ENCODE results near the gene TM9SF2.

Gene TM9SF2

DNA sequence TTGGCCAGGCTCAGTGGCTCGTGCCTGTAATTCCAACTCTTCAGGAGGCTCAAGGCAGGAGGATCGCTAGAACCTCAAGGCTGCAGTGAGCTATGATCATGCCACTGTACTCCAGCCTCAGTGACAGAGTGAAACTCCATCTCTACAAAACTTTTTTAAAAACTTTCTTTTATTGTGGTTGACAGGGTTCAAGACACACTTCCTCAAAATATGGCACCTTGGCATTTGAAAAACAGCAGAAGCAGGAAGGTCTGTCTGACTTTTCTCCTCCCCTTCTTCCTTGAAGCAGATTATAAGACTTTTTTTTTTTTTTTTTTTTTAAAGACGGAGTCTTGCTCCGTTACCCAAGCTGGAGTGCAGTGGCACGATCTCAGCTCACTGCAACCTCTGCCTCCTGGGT is 100.3 kb downstream of the TM9SF2 start:
- no peak for ATAC-seq
- H3K4me3 Mint-ChIP-seq, result no peak overlapping the region

DNA sequence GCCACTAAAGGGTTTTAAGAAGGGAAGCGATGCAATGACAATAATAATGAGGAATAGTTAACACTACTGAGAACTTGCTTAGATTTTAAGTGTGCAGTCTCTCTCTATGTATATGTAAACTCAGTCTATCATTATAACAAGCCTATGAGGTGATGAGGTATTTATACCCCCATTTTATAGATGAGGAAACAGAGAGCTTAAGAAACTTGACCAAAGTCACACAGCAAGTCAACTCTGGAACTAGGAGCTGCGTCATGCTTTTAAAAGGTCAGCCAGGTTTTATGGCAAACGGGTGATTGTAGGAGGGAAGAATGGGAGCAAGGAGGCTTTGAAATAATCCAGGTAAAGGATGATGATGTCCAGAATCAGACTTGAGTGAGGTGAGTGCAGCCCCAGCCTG is 103.4 kb downstream of the TM9SF2 start:
- Mint-ChIP-seq H3K27ac (no peak overlapping the region), H3K4me1 (peaks cover 48% of the 10 kb centered on the region)

More for the DNA sequence above, 100.3 kb downstream of the TM9SF2 start:
- Mint-ChIP-seq H3K36me3 (ENCODE audit: low read depth) (no peaks in the 10 kb centered on the region), H3K27ac (peak overlapping the region; percentile 58), H3K27me3 (no peaks in the 10 kb centered on the region), H3K4me1 (peaks cover 38% of the 10 kb centered on the region), H3K9me3 (no peaks in the 10 kb centered on the region)
- no peak for DNase-seq

DNA sequence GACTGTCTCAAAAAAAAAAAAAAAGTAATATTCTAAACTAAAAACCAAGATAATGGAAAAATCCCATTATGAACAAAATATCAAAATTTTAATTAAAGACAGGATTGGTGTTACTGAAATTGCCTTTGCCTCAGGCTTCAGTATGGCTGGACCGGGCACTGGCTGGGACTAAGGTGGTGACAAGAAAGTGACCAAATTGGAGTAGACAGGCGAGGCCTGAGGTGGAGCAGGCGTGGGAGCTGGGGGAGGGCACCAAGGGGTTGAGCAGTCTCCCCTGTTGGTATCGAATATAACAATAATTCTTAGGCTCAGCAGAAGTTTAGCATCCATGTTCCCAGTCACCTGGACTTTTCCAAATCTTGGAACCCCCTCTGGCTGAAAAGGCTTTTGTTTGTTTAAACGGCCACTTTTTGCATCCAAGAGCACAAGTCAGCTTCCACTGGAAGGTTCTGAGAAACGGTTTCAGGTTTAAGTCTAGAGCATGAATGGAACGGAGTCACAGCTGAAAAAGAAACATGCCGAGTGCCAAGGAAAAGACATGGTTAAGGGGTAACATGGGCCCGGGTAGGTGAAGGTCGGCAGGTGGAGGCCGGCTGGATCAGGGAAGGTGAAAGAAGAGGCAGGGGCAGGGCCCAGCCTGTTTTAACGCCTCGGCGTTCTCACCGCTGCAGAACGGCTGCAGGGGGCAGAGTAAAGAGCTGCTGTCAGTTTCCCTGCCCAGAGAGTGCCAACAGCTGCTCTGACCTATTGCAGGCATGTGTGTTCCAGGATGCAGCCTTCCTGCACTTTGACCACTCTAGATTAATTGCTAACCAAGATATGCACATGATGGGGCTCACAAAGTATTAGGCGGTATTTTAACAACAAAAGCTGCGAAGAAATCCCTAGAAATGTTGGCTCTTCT is 104.4 kb downstream of the TM9SF2 start:
- H3K4me3 Mint-ChIP-seq, result peak overlapping the region; percentile 86
- peak overlapping the region; percentile 70 for H3K27ac Mint-ChIP-seq
- DNase-seq (peak; percentile 42), ATAC-seq (peak; percentile 67)
- H3K9me3 Mint-ChIP-seq, result no peaks in the 10 kb centered on the region
- H3K4me1 Mint-ChIP-seq, result peaks cover 55% of the 10 kb centered on the region
- no peaks in the 10 kb centered on the region for H3K27me3 Mint-ChIP-seq
- H3K36me3 Mint-ChIP-seq (ENCODE audit: low read depth), result no peaks in the 10 kb centered on the region

More for the DNA sequence above, 103.4 kb downstream of the TM9SF2 start:
- Mint-ChIP-seq H3K9me3 (no peaks in the 10 kb centered on the region), H3K27me3 (no peaks in the 10 kb centered on the region), H3K36me3 (ENCODE audit: low read depth) (no peaks in the 10 kb centered on the region), H3K4me3 (no peak overlapping the region)
- ATAC-seq (no peak), DNase-seq (no peak)

DNA sequence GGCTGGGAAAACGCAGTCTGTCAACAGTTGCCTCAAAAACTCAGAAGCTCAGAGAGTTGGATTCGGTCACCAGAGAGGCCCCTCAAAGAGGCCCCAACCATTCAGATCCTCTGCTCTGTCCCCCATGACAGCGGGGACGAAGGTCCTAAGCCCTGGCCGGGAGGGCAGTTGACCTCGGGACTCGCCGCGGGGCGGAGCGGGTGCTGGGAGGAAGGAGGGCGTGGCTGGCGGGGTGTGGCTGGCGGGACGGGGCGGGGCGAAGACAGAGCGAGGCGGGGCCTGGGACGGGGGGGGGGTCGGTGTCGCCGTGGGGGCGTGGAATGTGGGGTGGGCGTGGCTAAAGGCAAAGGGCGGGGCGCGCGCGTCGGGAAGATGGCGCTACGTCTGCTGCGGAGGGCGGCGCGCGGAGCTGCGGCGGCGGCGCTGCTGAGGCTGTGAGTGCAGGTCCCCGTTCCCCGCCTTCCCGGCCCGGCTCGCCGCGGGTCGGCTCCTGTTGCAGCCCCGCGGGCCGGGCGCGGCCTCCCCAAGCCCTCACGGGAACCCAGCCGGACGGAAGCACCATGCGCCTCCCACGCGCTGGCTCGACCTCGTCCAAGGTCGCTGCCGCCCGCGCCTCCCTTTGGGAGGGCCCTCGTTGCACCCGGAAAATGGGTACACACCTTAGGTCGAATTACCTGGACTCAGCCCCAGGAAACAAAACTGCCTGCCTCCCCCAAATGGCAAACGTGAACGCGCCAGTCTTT is 105.2 kb downstream of the TM9SF2 start, which contains the start of gene CLYBL:
Gene CLYBL (plus strand): TSS at position 367 of the 743 bp plus-strand sequence.
- Mint-ChIP-seq H3K4me1 (peaks cover 53% of the 10 kb centered on the region), H3K4me3 (peak within 1 kb of the TSS; percentile 86), H3K36me3 (ENCODE audit: low read depth) (no peaks in the 10 kb centered on the region), H3K27ac (peak within 1 kb of the TSS; percentile 77), H3K9me3 (no peaks in the 10 kb centered on the region), H3K27me3 (no peaks in the 10 kb centered on the region)
- DNase-seq (peak; percentile 94), ATAC-seq (peak; percentile 86)

- H3K4me1 Mint-ChIP-seq, result peaks cover 38% of the 10 kb centered on the region
- DNase-seq, result no peak
- H3K36me3 Mint-ChIP-seq (ENCODE audit: low read depth), result no peaks in the 10 kb centered on the region
- ATAC-seq, result no peak
- no peaks in the 10 kb centered on the region for H3K27me3 Mint-ChIP-seq
- H3K27ac Mint-ChIP-seq, result no peak overlapping the region
- H3K9me3 Mint-ChIP-seq, result no peaks in the 10 kb centered on the region
- peak overlapping the region; percentile 31 for H3K4me3 Mint-ChIP-seq
Observed at GRCh38 chr13:99608345-99608744, 107.1 kb downstream of the TM9SF2 start.

DNA sequence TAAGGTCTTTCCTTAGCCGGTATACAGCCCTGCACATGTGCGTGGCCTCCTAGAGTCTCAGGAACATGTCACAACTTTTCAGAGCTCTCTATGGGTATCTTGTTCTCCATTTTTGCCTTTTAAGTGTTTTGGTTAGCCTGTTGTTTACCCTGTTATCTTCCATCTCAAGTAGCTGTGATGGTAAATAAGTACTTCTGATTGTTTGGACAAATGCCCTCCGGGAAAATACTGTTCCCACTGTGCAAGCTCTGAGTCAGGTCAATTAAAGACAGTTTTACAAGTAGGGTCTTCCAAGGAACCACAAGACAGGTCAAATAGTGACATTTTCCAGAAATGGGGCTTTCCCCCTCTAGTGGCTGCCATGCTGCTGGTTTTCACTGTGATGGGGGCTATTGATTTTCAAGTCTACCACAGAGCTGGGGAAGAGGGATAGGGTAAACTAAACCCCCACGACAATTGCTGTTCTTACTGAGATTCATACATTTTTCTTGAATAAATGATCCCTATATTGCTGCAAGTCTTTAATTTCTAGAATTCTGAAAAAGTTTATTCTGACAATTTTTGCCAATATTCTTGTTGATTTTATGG is 109.5 kb downstream of the TM9SF2 start:
- peaks cover 30% of the 10 kb centered on the region for H3K4me1 Mint-ChIP-seq
- no peaks in the 10 kb centered on the region for H3K9me3 Mint-ChIP-seq
- no peak overlapping the region for H3K4me3 Mint-ChIP-seq
- DNase-seq (no peak), ATAC-seq (no peak)
- H3K27ac Mint-ChIP-seq, result no peak overlapping the region
- H3K36me3 Mint-ChIP-seq (ENCODE audit: low read depth), result no peaks in the 10 kb centered on the region
- H3K27me3 Mint-ChIP-seq, result no peaks in the 10 kb centered on the region

All from activated naive CD8-positive, alpha-beta T cell treated with anti-CD3 and anti-CD28 coated beads, Interleukin-2, amount 50 U/mL, for 24 hours (primary cell).